Chondrocyte (in vitro differentiated cells): Measurements from ENCODE around the gene NBPF26. TPM values are rescaled to one million over a fixed set of nuclear protein-coding genes. Genes with fewer than 3 reads are reported as not detected.
"Not testable (repeated sequence)": the region's sequence is repeated elsewhere in the genome, so short reads cannot be mapped to it uniquely, and the experiment has no call there.

Source experiments
- DNase-seq: peaks from one replicate; pipeline ENCODE4 v3.0.0; 2021; ENCODE audit warnings: mixed read lengths, low spot score
- H3K27ac Mint-ChIP-seq: one replicate; pipeline ENCODE4 v1.8.0; 2021; ENCODE audit warnings: mild to moderate bottlenecking, moderate library complexity, mixed read lengths; ENCODE audit not compliant: unreplicated experiment
- H3K27me3 Mint-ChIP-seq: 2 replicates; pipeline ENCODE4 v1.8.0; 2021; ENCODE audit warnings: low read depth, mixed read lengths
- H3K36me3 Mint-ChIP-seq: 2 replicates; pipeline ENCODE4 v1.8.0; 2021; ENCODE audit warnings: low read depth, mixed read lengths
- H3K4me1 Mint-ChIP-seq: 2 replicates; pipeline ENCODE4 v1.8.0; 2021; ENCODE audit warnings: low read depth, mild to moderate bottlenecking, mixed read lengths
- H3K4me3 Mint-ChIP-seq: one replicate; pipeline ENCODE4 v1.8.0; 2021; ENCODE audit warnings: mild to moderate bottlenecking, moderate library complexity, mixed read lengths; ENCODE audit not compliant: unreplicated experiment
- H3K9me3 Mint-ChIP-seq: 2 replicates; pipeline ENCODE4 v1.8.0; 2021; ENCODE audit warnings: low read depth, mixed read lengths
- CTCF ChIP-seq: fragments of 200-600 bp; sonication (generic); IDR thresholded peaks from 2 replicates; pipeline ENCODE4 v1.5.0; 2021; ENCODE audit warnings: antibody characterized with exemption, mild to moderate bottlenecking, moderate library complexity
- long read RNA-seq: library from polyadenylated mRNA; stranded (forward); transcript quantifications from one replicate; pipeline ENCODE4 v2.0.0, GENCODE V29; 2021
- total RNA-seq: library from RNA; stranded (reverse); gene quantifications from 3 replicates; pipeline ENCODE4 v1.2.1, GENCODE V29; 2021

NBPF26 gene
- 31.4 to 35.0 TPM (median 34.2 TPM) in 3 replicates for total RNA-seq
- long read RNA-seq, partial matches to known transcripts: 1 of 5 reads
- long read RNA-seq, other reads (novel, unspliced or antisense): 4 of 5 reads

GRCh38 chr1:120723715-120724402 lies at the start of gene NBPF26:
Gene NBPF26, plus strand, starts transcription at chr1:120723945.
- DNase-seq: peak; percentile 69
- not testable (repeated sequence) for H3K9me3 Mint-ChIP-seq, H3K4me1 Mint-ChIP-seq, H3K27me3 Mint-ChIP-seq, H3K36me3 Mint-ChIP-seq
- Mint-ChIP-seq H3K4me3 (peak within 1 kb of the TSS; percentile 69), H3K27ac (peak within 1 kb of the TSS; percentile 68)

GRCh38 chr1:120680106-120680819 lies 43.5 kb upstream of the NBPF26 start:
- not testable (repeated sequence) for DNase-seq, H3K9me3 Mint-ChIP-seq, H3K4me1 Mint-ChIP-seq, H3K4me3 Mint-ChIP-seq, H3K36me3 Mint-ChIP-seq, H3K27me3 Mint-ChIP-seq, H3K27ac Mint-ChIP-seq

- H3K36me3 Mint-ChIP-seq, H3K4me3 Mint-ChIP-seq, H3K27me3 Mint-ChIP-seq, H3K27ac Mint-ChIP-seq, H3K9me3 Mint-ChIP-seq, H3K4me1 Mint-ChIP-seq, DNase-seq: not testable (repeated sequence)
Measured at GRCh38 chr1:120680938-120681337, 42.8 kb upstream of the NBPF26 start.

- H3K4me1 Mint-ChIP-seq, H3K36me3 Mint-ChIP-seq, H3K27me3 Mint-ChIP-seq: not testable (repeated sequence)
Measured at GRCh38 chr1:120684397-120684796, 39.3 kb upstream of the NBPF26 start.

GRCh38 chr1:120685622-120686021 lies 38.1 kb upstream of the NBPF26 start:
- not testable (repeated sequence) for H3K36me3 Mint-ChIP-seq, H3K9me3 Mint-ChIP-seq, H3K27me3 Mint-ChIP-seq, DNase-seq, H3K27ac Mint-ChIP-seq, H3K4me3 Mint-ChIP-seq, H3K4me1 Mint-ChIP-seq

More at GRCh38 chr1:120684397-120684796, 39.3 kb upstream of the NBPF26 start:
- H3K27ac Mint-ChIP-seq, H3K9me3 Mint-ChIP-seq, DNase-seq, H3K4me3 Mint-ChIP-seq: not testable (repeated sequence)

- H3K9me3 Mint-ChIP-seq, H3K4me3 Mint-ChIP-seq, H3K27ac Mint-ChIP-seq, DNase-seq, H3K27me3 Mint-ChIP-seq, H3K4me1 Mint-ChIP-seq, H3K36me3 Mint-ChIP-seq: not testable (repeated sequence)
Measured at GRCh38 chr1:120687250-120687649, 36.5 kb upstream of the NBPF26 start.

- not testable (repeated sequence) for H3K27me3 Mint-ChIP-seq, H3K36me3 Mint-ChIP-seq, H3K27ac Mint-ChIP-seq, H3K9me3 Mint-ChIP-seq, H3K4me1 Mint-ChIP-seq, DNase-seq
- peak overlapping the region; percentile 31 for H3K4me3 Mint-ChIP-seq
Measured at GRCh38 chr1:120700807-120701562, 22.8 kb upstream of the NBPF26 start.

GRCh38 chr1:120723358-120723714 lies 409 bp upstream of the NBPF26 start:
- not testable (repeated sequence) for H3K27me3 Mint-ChIP-seq, H3K4me1 Mint-ChIP-seq, H3K9me3 Mint-ChIP-seq, H3K36me3 Mint-ChIP-seq, H3K27ac Mint-ChIP-seq, H3K4me3 Mint-ChIP-seq, DNase-seq

GRCh38 chr1:120724507-120724906 lies 762 bp downstream of the NBPF26 start:
- H3K9me3 Mint-ChIP-seq, H3K4me1 Mint-ChIP-seq, DNase-seq, H3K36me3 Mint-ChIP-seq, H3K27me3 Mint-ChIP-seq: not testable (repeated sequence)
- peak; percentile 10 for TF ChIP-seq CTCF
- Mint-ChIP-seq H3K4me3 (peak overlapping the region; percentile 69), H3K27ac (peak overlapping the region; percentile 68)

- not testable (repeated sequence) for H3K9me3 Mint-ChIP-seq, H3K4me1 Mint-ChIP-seq, H3K4me3 Mint-ChIP-seq, H3K27me3 Mint-ChIP-seq, H3K27ac Mint-ChIP-seq, H3K36me3 Mint-ChIP-seq, DNase-seq
Measured at GRCh38 chr1:120728811-120729210, 5.1 kb downstream of the NBPF26 start.

GRCh38 chr1:120769090-120769489 lies 45.3 kb downstream of the NBPF26 start:
- H3K27me3 Mint-ChIP-seq, H3K9me3 Mint-ChIP-seq, H3K4me1 Mint-ChIP-seq, H3K4me3 Mint-ChIP-seq, H3K27ac Mint-ChIP-seq, DNase-seq, H3K36me3 Mint-ChIP-seq: not testable (repeated sequence)
